MM.1S (cell line): ENCODE results near the gene HAUS5.
A peak's percentile ranks its signal among the peaks of the same experiment; 100 is the strongest.

Experiments
- DNase-seq: peaks from one replicate; pipeline ENCODE4 v3.0.0-alpha.2; 2015
- H2AFZ ChIP-seq: fragments of 300-600 bp; sonication (generic); 2 replicates; pipeline ENCODE4 v1.6.0; 2016; ENCODE audit warnings: antibody characterized with exemption, low read length
- H3F3A ChIP-seq: fragments of 300-600 bp; sonication (generic); 2 replicates; pipeline ENCODE4 v1.6.1; 2016; ENCODE audit warnings: mild to moderate bottlenecking, antibody characterized with exemption, low read length, moderate library complexity, mixed read lengths; ENCODE audit not compliant: insufficient read depth
- H3K27ac ChIP-seq: fragments of 300-600 bp; sonication (generic); 2 replicates; pipeline ENCODE4 v1.5.1; 2016; ENCODE audit warnings: mild to moderate bottlenecking, low read length
- H3K27me3 ChIP-seq: fragments of 300-600 bp; sonication (generic); replicated peaks from 2 replicates; pipeline ENCODE4 v1.6.0; 2016; ENCODE audit warnings: low read length; ENCODE audit not compliant: insufficient read depth
- H3K36me3 ChIP-seq: fragments of 300-600 bp; sonication (generic); replicated peaks from 2 replicates; pipeline ENCODE4 v1.6.1; 2016; ENCODE audit warnings: mild to moderate bottlenecking, low read length, mixed read lengths; ENCODE audit not compliant: insufficient read depth
- H3K4me1 ChIP-seq: fragments of 300-600 bp; sonication (generic); 2 replicates; pipeline ENCODE4 v1.6.1; 2016; ENCODE audit warnings: low read length, mixed read lengths
- H3K4me2 ChIP-seq: fragments of 300-600 bp; sonication (generic); 2 replicates; pipeline ENCODE4 v1.6.0; 2016; ENCODE audit warnings: low read depth, low read length
- H3K4me3 ChIP-seq: fragments of 300-600 bp; sonication (generic); 2 replicates; pipeline ENCODE4 v1.5.1; 2016; ENCODE audit warnings: low read length, mixed read lengths
- H3K79me2 ChIP-seq: fragments of 300-600 bp; sonication (generic); 2 replicates; pipeline ENCODE4 v1.6.1; 2016; ENCODE audit warnings: mixed run types, low read length, mixed read lengths
- H3K9ac ChIP-seq: fragments of 300-600 bp; sonication (generic); 2 replicates; pipeline ENCODE4 v1.6.1; 2016; ENCODE audit warnings: low read length, mixed read lengths
- H3K9me2 ChIP-seq: fragments of 300-600 bp; sonication (generic); replicated peaks from 2 replicates; pipeline ENCODE4 v1.6.1; 2016; ENCODE audit warnings: mild to moderate bottlenecking, low read length, mixed read lengths; ENCODE audit not compliant: insufficient read depth
- H3K9me3 ChIP-seq: fragments of 300-600 bp; sonication (generic); replicated peaks from 2 replicates; pipeline ENCODE4 v1.6.1; 2016; ENCODE audit warnings: mild to moderate bottlenecking, low read length, mixed read lengths; ENCODE audit not compliant: insufficient read depth
- H4K20me1 ChIP-seq: fragments of 300-600 bp; sonication (generic); 2 replicates; pipeline ENCODE4 v1.6.1; 2016; ENCODE audit warnings: mild to moderate bottlenecking, low read length, moderate library complexity, mixed read lengths; ENCODE audit not compliant: insufficient read depth
- EZH2 ChIP-seq: fragments of 300-600 bp; sonication (generic); optimal IDR thresholded peaks from 2 replicates; pipeline ENCODE3; 2017; ENCODE audit warnings: low read depth, mild to moderate bottlenecking, antibody characterized with exemption, low read length, mixed read lengths
- EZH2phosphoT487 ChIP-seq: fragments of 300-600 bp; sonication (generic); IDR thresholded peaks from 2 replicates; pipeline ENCODE4 v1.6.1; 2018; ENCODE audit warnings: antibody characterized with exemption, low read length
- TF ChIP-seq, protein P1 (sequence below): fragments of 300-600 bp; sonication (generic); IDR thresholded peaks from 2 replicates; pipeline ENCODE4 v1.5.1; 2016; ENCODE audit warnings: antibody characterized with exemption, low read length, mixed read lengths

The HAUS5 gene

GRCh38 chr19:35629332-35629633 lies 16.7 kb downstream of the HAUS5 start:
- Histone ChIP-seq H3K9ac (peak overlapping the region; percentile 92), H3K79me2 (peaks cover 17% of the 10 kb centered on the region), H3F3A (peaks cover 2% of the 10 kb centered on the region; the same call in 1 of the 2 replicates), H3K4me2 (peak overlapping the region; percentile 99), H3K9me2 (no peaks in the 10 kb centered on the region), H3K36me3 (no peaks in the 10 kb centered on the region), H3K27ac (peak overlapping the region; percentile 51; the same call in 1 of the 2 replicates), H4K20me1 (no peaks in the 10 kb centered on the region), H3K9me3 (no peaks in the 10 kb centered on the region), H3K27me3 (no peaks in the 10 kb centered on the region), H2AFZ (peak overlapping the region; percentile 84), H3K4me1 (0 out of 2 replicates have a peak, but pooled peaks cover 3% of the 10 kb centered on the region), H3K4me3 (peak overlapping the region; percentile 93)
- DNase-seq: no peak
- TF ChIP-seq EZH2: no peak
- TF ChIP-seq, protein P1, sequence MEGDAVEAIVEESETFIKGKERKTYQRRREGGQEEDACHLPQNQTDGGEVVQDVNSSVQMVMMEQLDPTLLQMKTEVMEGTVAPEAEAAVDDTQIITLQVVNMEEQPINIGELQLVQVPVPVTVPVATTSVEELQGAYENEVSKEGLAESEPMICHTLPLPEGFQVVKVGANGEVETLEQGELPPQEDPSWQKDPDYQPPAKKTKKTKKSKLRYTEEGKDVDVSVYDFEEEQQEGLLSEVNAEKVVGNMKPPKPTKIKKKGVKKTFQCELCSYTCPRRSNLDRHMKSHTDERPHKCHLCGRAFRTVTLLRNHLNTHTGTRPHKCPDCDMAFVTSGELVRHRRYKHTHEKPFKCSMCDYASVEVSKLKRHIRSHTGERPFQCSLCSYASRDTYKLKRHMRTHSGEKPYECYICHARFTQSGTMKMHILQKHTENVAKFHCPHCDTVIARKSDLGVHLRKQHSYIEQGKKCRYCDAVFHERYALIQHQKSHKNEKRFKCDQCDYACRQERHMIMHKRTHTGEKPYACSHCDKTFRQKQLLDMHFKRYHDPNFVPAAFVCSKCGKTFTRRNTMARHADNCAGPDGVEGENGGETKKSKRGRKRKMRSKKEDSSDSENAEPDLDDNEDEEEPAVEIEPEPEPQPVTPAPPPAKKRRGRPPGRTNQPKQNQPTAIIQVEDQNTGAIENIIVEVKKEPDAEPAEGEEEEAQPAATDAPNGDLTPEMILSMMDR: no peak
- no peak for TF ChIP-seq EZH2phosphoT487

DNA sequence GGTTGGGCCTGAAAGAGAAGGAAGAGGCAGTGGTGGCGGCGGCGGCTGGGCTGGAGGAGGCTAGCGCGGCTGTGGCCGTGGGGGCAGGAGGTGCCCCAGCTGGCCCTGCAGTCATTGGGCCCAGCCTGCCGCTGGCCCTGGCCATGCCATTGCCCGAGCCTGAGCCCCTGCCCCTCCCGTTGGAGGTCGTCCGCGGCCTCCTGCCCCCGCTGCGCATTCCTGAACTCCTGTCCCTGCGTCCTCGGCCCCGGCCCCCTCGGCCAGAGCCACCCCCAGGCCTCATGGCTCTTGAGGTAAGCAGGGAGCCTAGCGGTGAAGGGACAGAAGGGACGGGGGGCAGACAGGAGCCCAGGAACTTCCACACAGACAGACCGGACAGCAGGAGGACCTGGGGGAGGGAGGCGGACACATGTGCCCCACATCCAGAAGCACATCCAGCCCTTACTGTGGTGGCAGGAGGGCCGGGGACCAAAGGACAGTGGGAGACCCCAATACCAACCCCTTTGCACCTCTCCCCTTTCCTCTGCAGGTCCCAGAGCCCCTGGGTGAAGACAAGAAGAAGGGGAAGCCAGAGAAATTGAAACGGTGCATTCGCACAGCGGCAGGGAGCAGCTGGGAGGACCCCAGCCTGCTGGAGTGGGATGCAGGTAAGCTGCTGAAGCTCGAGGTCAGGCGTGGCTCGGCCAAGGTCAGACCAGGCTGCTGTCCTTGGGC lies 21.3 kb downstream of the HAUS5 start:
- H3K9me2 ChIP-seq: no peaks in the 10 kb centered on the region
- no peak overlapping the region for H3K4me3 ChIP-seq
- no peak overlapping the region for H3K9ac ChIP-seq
- no peak for TF ChIP-seq EZH2
- TF ChIP-seq EZH2phosphoT487: no peak
- TF ChIP-seq, protein P1: no peak
- H4K20me1 ChIP-seq: no peaks in the 10 kb centered on the region
- H3K4me1 ChIP-seq: 0 out of 2 replicates have a peak, but pooled peaks cover 3% of the 10 kb centered on the region
- no peak overlapping the region for H3K27ac ChIP-seq
- H3F3A ChIP-seq: no peaks in the 10 kb centered on the region
- no peak overlapping the region for H2AFZ ChIP-seq
- H3K36me3 ChIP-seq: no peaks in the 10 kb centered on the region; the same call in none of the 2 replicates
- H3K27me3 ChIP-seq: no peaks in the 10 kb centered on the region
- DNase-seq: no peak
- no peaks in the 10 kb centered on the region for H3K9me3 ChIP-seq
- peaks cover 17% of the 10 kb centered on the region for H3K79me2 ChIP-seq
- no peak overlapping the region for H3K4me2 ChIP-seq

- no peak overlapping the region for H3K4me2 ChIP-seq
- H3K4me1 ChIP-seq: no peaks in the 10 kb centered on the region
- H3K36me3 ChIP-seq: no peaks in the 10 kb centered on the region; the same call in none of the 2 replicates
- H3K27ac ChIP-seq: no peak overlapping the region
- no peaks in the 10 kb centered on the region for H3K9me3 ChIP-seq
- no peaks in the 10 kb centered on the region for H3K79me2 ChIP-seq
- no peaks in the 10 kb centered on the region for H3K27me3 ChIP-seq
- no peaks in the 10 kb centered on the region for H3K9me2 ChIP-seq
- no peak overlapping the region for H2AFZ ChIP-seq
- no peak overlapping the region for H3K9ac ChIP-seq
- TF ChIP-seq, protein P1: no peak
- TF ChIP-seq EZH2: no peak
- DNase-seq: no peak
- H3F3A ChIP-seq: no peaks in the 10 kb centered on the region
- H4K20me1 ChIP-seq: no peaks in the 10 kb centered on the region
- no peak overlapping the region for H3K4me3 ChIP-seq
These were observed 24.1 kb downstream of the HAUS5 start for GRCh38 chr19:35636651-35637050.
